Neural progenitor cell (in vitro differentiated cells): Measurements from ENCODE around the gene SPIRE1. TPM values are rescaled to one million over a fixed set of nuclear protein-coding genes. Genes with fewer than 3 reads are reported as not detected.

Source experiments
- DNase-seq: peaks from one replicate; pipeline ENCODE4 v3.0.0-alpha.2; 2016; ENCODE audit warnings: low spot score
- H2AFZ ChIP-seq: fragments of 200-600 bp; sonication (generic); replicated peaks from 2 replicates; pipeline ENCODE4 v1.6.1; 2016; ENCODE audit warnings: antibody characterized with exemption
- H3F3A ChIP-seq: fragments of 200-600 bp; sonication (generic); 2 replicates; pipeline ENCODE4 v1.6.1; 2016; ENCODE audit warnings: antibody characterized with exemption, low read depth
- H3K27ac ChIP-seq: fragments of 200-600 bp; sonication (generic); 2 replicates; pipeline ENCODE4 v1.5.1; 2016; ENCODE audit warnings: mild to moderate bottlenecking
- H3K27me3 ChIP-seq: fragments of 200-600 bp; sonication (generic); 2 replicates; pipeline ENCODE4 v1.6.1; 2016; ENCODE audit warnings: mild to moderate bottlenecking, moderate library complexity
- H3K36me3 ChIP-seq: fragments of 200-600 bp; sonication (generic); 2 replicates; pipeline ENCODE4 v1.5.1; 2016
- H3K4me1 ChIP-seq: fragments of 200-600 bp; sonication (generic); 2 replicates; pipeline ENCODE4 v1.6.1; 2016; ENCODE audit warnings: mixed run types
- H3K4me2 ChIP-seq: fragments of 200-600 bp; sonication (generic); 2 replicates; pipeline ENCODE4 v1.6.1; 2016
- H3K4me3 ChIP-seq: fragments of 200-600 bp; sonication (generic); 2 replicates; pipeline ENCODE4 v1.5.1; 2016
- H3K79me2 ChIP-seq: fragments of 200-600 bp; sonication (generic); 2 replicates; pipeline ENCODE4 v1.6.1; 2016; ENCODE audit warnings: low read depth
- H3K9ac ChIP-seq: fragments of 200-600 bp; sonication (generic); 2 replicates; pipeline ENCODE4 v1.6.1; 2016
- H3K9me3 ChIP-seq: fragments of 200-600 bp; sonication (generic); 2 replicates; pipeline ENCODE4 v1.5.1; 2016; ENCODE audit warnings: low read depth
- H4K20me1 ChIP-seq: fragments of 200-600 bp; sonication (generic); 2 replicates; pipeline ENCODE4 v1.6.1; 2016; ENCODE audit warnings: low read depth
- H3K27ac Mint-ChIP-seq: 3 replicates; pipeline ENCODE4 v1.8.0; 2021; ENCODE audit warnings: mixed read lengths
- H3K27me3 Mint-ChIP-seq: 2 replicates; pipeline ENCODE4 v1.8.0; 2022; ENCODE audit warnings: low read depth, mild to moderate bottlenecking, inconsistent platforms, moderate library complexity, mixed read lengths; ENCODE audit not compliant: insufficient read depth
- H3K36me3 Mint-ChIP-seq: 3 replicates; pipeline ENCODE4 v1.8.0; 2021; ENCODE audit warnings: mixed read lengths
- H3K4me1 Mint-ChIP-seq: 3 replicates; pipeline ENCODE4 v1.8.0; 2021; ENCODE audit warnings: mixed read lengths
- H3K4me3 Mint-ChIP-seq: 3 replicates; pipeline ENCODE4 v1.8.0; 2021; ENCODE audit warnings: mild to moderate bottlenecking, moderate library complexity, mixed read lengths
- H3K9me3 Mint-ChIP-seq: 3 replicates; pipeline ENCODE4 v1.8.0; 2020; ENCODE audit warnings: mixed read lengths
- CTCF ChIP-seq: fragments of 200-600 bp; sonication (generic); IDR thresholded peaks from 2 replicates; pipeline ENCODE4 v1.5.1; 2017; ENCODE audit warnings: antibody characterized with exemption, mild to moderate bottlenecking
- EZH2 ChIP-seq: fragments of 200-600 bp; sonication (generic); IDR thresholded peaks from 2 replicates; pipeline ENCODE4 v1.6.1; 2017; ENCODE audit warnings: antibody characterized with exemption, mild to moderate bottlenecking, moderate library complexity
- EZH2phosphoT487 ChIP-seq: fragments of 200-600 bp; sonication (generic); IDR thresholded peaks from 2 replicates; pipeline ENCODE4 v1.6.1; 2017; ENCODE audit warnings: antibody characterized with exemption
- total RNA-seq: library from RNA; depleted of rRNA; stranded (reverse); fragments of >200 nt; gene quantifications from 2 replicates; pipeline ENCODE4 v1.2.3, GENCODE V29; 2015; ENCODE audit warnings: low replicate concordance

The SPIRE1 gene
- total RNA-seq, 1 donor from 2014 or later: 18.4 TPM

GRCh38 chr18:12637901-12638643, 19.8 kb downstream of the SPIRE1 start:
- Histone ChIP-seq H3K27ac (no peak overlapping the region), H3K27me3 (no peaks in the 10 kb centered on the region), H3K4me3 (no peak overlapping the region), H3K79me2 (no peaks in the 10 kb centered on the region), H3K9me3 (no peaks in the 10 kb centered on the region), H3F3A (no peaks in the 10 kb centered on the region), H4K20me1 (no peaks in the 10 kb centered on the region), H3K9ac (no peak overlapping the region), H3K4me1 (no peaks in the 10 kb centered on the region), H2AFZ (no peak overlapping the region), H3K36me3 (no peaks in the 10 kb centered on the region), H3K4me2 (no peak overlapping the region)
- Mint-ChIP-seq H3K27ac (no peak overlapping the region), H3K36me3 (peaks cover 2% of the 10 kb centered on the region), H3K27me3 (no peaks in the 10 kb centered on the region), H3K9me3 (no peaks in the 10 kb centered on the region), H3K4me3 (no peak overlapping the region), H3K4me1 (no peaks in the 10 kb centered on the region)
- no peak for TF ChIP-seq EZH2phosphoT487
- TF ChIP-seq CTCF: no peak
- no peak for TF ChIP-seq EZH2
- no peak for DNase-seq

GRCh38 chr18:12637393-12637792, 20.5 kb downstream of the SPIRE1 start:
- Histone ChIP-seq H4K20me1 (no peaks in the 10 kb centered on the region), H3K4me2 (no peak overlapping the region), H3K27me3 (no peaks in the 10 kb centered on the region), H3K4me3 (no peak overlapping the region), H2AFZ (no peak overlapping the region), H3K9ac (no peak overlapping the region), H3K79me2 (no peaks in the 10 kb centered on the region), H3K9me3 (no peaks in the 10 kb centered on the region), H3K4me1 (no peaks in the 10 kb centered on the region), H3K27ac (no peak overlapping the region), H3F3A (no peaks in the 10 kb centered on the region), H3K36me3 (no peaks in the 10 kb centered on the region)
- peaks cover 3% of the 10 kb centered on the region for H3K36me3 Mint-ChIP-seq
- no peaks in the 10 kb centered on the region for H3K4me1 Mint-ChIP-seq
- no peak overlapping the region for H3K27ac Mint-ChIP-seq
- no peak overlapping the region for H3K4me3 Mint-ChIP-seq
- DNase-seq: no peak
- no peak for TF ChIP-seq EZH2phosphoT487
- TF ChIP-seq EZH2: no peak
- TF ChIP-seq CTCF: no peak
- no peaks in the 10 kb centered on the region for H3K9me3 Mint-ChIP-seq
- no peaks in the 10 kb centered on the region for H3K27me3 Mint-ChIP-seq

GRCh38 chr18:12631831-12632477, 26.0 kb downstream of the SPIRE1 start:
- no peak overlapping the region for H3K4me2 ChIP-seq
- peaks cover 15% of the 10 kb centered on the region for H3K4me1 ChIP-seq
- H3K4me3 ChIP-seq: no peak overlapping the region
- no peaks in the 10 kb centered on the region for H3K36me3 ChIP-seq
- no peak overlapping the region for H3K9ac ChIP-seq
- Mint-ChIP-seq H3K36me3 (peaks cover 9% of the 10 kb centered on the region), H3K9me3 (peaks cover 3% of the 10 kb centered on the region), H3K4me1 (peaks cover 8% of the 10 kb centered on the region), H3K4me3 (no peak overlapping the region), H3K27ac (no peak overlapping the region), H3K27me3 (no peaks in the 10 kb centered on the region)
- DNase-seq: no peak
- no peaks in the 10 kb centered on the region for H3K27me3 ChIP-seq
- no peaks in the 10 kb centered on the region for H3K9me3 ChIP-seq
- no peaks in the 10 kb centered on the region for H3F3A ChIP-seq
- no peak overlapping the region for H2AFZ ChIP-seq
- no peaks in the 10 kb centered on the region for H4K20me1 ChIP-seq
- no peak overlapping the region for H3K27ac ChIP-seq
- no peaks in the 10 kb centered on the region for H3K79me2 ChIP-seq
- TF ChIP-seq EZH2phosphoT487: no peak
- TF ChIP-seq EZH2: no peak
- TF ChIP-seq CTCF: no peak
